GM13976 (cell line): ENCODE data around the gene FETUB.

Experiments
- DNase-seq: peaks from one replicate; pipeline ENCODE4 v3.0.0; 2012; ENCODE audit warnings: low spot score
- in situ Hi-C: fragments of 300-500 bp; cut with MboI; formaldehyde crosslinking; loops from one replicate; pipeline ENCODE4 v1.12.0; 2022; ENCODE audit warnings: low sequenced_read_pairs, mixed read lengths, inconsistent platforms; ENCODE audit not compliant: unreplicated experiment
- TF ChIP-seq, protein P1 (sequence below): IDR thresholded peaks from 2 replicates; pipeline ENCODE4 v1.5.1; 2012; ENCODE audit warnings: borderline replicate concordance, mild to moderate bottlenecking; ENCODE audit not compliant: insufficient read depth; ENCODE audit errors: extremely low read depth, missing control alignments, control extremely low read depth

Gene FETUB

DNA sequence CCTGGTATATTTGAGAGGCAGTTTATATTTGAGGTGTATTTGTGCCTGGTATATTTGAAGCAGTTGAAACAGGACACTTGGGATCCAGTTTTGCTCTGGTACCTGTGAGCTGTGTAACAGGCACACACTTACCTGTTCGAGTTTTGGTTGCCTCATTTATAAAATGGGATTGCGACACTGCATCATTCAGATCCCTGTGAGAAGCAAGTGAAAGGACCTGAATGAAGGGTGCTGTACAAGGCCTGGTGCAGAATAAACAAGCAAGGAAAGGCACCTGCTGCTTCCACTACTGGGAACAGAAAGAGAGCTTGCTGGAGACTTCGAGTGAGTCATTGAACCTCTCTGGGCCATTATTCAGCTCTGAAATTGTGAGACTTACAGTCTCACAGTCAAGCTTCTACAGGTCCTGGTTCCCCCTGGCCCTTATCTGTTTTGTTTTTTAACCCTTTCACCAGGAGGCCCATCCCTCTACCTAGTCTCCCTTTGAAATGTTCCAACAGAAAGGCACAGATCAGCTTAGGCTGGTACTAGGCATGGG is 11.5 kb downstream of the FETUB start:
- in situ Hi-C loops, result no loop called here
- no peak for DNase-seq
- TF ChIP-seq, protein P1, sequence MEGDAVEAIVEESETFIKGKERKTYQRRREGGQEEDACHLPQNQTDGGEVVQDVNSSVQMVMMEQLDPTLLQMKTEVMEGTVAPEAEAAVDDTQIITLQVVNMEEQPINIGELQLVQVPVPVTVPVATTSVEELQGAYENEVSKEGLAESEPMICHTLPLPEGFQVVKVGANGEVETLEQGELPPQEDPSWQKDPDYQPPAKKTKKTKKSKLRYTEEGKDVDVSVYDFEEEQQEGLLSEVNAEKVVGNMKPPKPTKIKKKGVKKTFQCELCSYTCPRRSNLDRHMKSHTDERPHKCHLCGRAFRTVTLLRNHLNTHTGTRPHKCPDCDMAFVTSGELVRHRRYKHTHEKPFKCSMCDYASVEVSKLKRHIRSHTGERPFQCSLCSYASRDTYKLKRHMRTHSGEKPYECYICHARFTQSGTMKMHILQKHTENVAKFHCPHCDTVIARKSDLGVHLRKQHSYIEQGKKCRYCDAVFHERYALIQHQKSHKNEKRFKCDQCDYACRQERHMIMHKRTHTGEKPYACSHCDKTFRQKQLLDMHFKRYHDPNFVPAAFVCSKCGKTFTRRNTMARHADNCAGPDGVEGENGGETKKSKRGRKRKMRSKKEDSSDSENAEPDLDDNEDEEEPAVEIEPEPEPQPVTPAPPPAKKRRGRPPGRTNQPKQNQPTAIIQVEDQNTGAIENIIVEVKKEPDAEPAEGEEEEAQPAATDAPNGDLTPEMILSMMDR, result no peak

DNA sequence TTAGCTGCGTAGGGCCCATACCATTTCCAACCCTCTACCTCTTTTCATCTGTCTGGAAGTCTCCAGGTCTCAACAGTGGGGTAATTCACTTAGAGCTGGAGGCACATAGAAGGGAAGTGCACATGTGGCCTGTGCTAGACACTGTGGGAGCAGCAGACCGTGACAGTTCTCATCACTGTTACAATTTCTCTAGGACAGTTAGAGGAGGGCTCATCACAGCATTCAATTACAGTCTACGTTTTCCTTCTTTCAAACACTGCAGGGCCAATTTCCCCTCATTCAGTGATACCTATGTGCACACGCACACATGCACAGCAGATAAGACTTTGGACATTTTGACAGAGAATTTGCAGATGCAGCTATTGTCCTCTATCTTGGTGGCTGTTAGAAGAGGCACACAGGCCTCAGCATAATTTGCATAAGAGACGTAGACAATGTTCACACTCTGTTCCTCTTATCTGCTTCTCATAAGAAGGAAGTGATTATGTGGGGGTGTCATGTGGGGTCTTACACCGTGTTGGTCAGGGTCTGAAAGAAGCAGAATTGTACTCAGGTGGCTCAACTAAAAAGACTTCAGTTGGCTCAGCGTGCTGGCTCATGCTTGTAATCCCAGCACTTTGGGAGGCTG is 13.0 kb downstream of the FETUB start:
- peak; percentile 63 for DNase-seq
- TF ChIP-seq, protein P1, result no peak
- in situ Hi-C loops, result no loop called here

DNA sequence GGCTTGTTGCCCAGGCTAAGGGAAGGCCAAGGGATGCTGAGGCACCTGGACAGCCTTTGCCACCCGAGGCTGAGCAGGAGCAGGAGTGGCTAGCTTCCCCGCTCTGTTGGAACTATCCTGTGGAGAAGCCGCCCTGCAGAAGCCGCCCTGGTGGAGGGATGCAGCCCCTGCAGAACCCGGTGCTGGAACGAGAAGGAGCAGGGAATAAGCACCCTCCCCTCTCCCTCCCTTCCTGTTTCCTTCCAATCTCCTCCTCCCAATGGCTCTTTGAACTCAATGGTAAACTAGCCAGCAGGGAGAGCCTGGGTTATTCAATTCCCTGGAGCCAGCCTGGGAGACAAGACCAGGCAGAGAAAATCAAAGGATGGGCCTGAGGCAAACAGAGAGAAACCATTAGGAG is 13.8 kb downstream of the FETUB start:
- in situ Hi-C loops, result no loop called here
- TF ChIP-seq, protein P1, result no peak
- no peak for DNase-seq

DNA sequence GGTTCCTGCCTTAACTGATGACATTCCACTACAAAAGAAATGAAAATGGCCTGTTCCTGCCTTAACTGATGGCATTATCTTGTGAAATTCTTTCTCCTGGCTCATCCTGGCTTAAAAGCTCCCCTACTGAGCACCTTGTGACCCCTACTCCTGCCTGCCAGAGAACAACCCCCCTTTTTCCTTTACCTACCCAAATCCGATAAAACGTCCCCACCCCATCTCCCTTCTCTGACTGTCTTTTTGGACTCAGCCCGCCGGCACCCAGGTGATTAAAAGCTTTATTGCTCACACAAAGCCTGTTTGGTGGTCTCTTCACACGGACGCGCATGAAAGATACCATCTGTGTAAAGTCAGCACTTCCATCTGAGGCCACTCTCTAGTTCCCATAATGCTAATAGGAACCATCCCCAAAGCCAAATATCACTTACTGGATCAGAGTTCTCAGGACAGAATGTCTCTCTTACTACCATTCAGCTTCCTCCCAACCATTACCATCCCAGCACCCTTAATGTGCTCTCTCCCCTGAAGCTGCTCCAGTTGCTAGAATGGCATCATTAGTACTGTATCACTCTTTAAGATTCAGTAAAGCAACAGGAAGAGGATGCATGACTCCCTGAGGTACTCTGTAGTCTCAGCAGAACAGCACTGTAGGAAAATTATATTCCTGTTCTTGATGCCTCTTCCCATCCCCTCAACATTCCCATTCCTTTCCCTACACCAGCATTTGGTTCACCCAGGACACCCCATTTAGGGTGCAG is 23.3 kb downstream of the FETUB start:
- in situ Hi-C loops, result no loop called here
- DNase-seq, result no peak

DNA sequence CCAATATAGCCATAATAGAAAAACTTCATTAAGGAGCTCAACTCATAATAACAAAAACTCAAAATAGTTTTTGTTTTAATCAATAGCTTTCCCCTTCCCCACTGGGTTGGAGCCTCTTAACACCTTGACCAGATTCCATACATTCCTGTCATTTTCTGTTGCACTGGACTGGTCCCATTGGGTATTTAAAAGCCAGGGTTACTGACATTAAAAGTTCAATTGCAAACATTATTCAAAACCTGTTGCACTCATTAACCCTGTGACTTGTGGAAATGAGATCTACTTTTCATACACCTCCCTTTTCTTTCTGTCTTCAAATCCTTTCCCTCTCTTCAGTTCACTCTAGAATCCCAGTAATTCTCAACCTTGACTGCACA is 23.9 kb downstream of the FETUB start:
- no peak for DNase-seq
- TF ChIP-seq, protein P1, result no peak
- in situ Hi-C loops, result no loop called here

More for the DNA sequence above, 23.3 kb downstream of the FETUB start:
- TF ChIP-seq, protein P1, result no peak

DNA sequence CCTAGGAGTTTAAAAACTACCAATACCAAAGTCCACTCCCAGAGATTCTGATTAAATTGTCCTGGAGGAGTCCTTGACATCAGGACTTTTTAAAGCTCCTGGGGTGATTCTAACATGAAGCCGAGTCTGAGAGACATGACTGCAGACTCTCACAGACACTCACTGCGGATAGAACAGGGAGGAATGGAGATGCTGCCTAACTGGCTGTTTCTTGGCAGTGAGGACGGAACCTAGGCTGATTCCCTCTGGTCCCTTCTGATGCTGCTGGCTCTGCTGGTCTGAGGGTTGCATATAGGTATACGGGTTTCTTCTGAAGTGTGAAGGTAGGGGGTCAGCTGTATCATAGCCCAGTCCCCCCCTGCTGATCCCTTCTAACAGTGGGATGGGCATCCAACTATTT is 24.3 kb downstream of the FETUB start:
- in situ Hi-C loops, result no loop called here
- DNase-seq, result no peak
- TF ChIP-seq, protein P1, result no peak
